Cardiac fibroblast (primary cell): ENCODE results near the gene ASPSCR1.

ENCODE experiments used
- DNase-seq, 2 donors: peaks; one replicate each; pipeline versions ENCODE4 v3.0.0 to v3.0.0-alpha.2; 2010; ENCODE audit warnings: low read depth in 2 of 2
- H3K4me3 ChIP-seq, 2 donors: replicated peaks in 1 of 2; 1 replicate in 1 of 2; 2 replicates in 1 of 2; pipeline ENCODE4 v1.5.1; 2011; ENCODE audit warnings: low read depth in 2 of 2, low read length in 2 of 2, mild to moderate bottlenecking in 2 of 2, moderate library complexity in 1 of 2
- TF ChIP-seq, protein P1 (sequence below): IDR thresholded peaks from one replicate; pipeline ENCODE4 v1.5.1; 2011; ENCODE audit warnings: low read depth, mild to moderate bottlenecking, low read length, inconsistent platforms

ASPSCR1 gene

DNA sequence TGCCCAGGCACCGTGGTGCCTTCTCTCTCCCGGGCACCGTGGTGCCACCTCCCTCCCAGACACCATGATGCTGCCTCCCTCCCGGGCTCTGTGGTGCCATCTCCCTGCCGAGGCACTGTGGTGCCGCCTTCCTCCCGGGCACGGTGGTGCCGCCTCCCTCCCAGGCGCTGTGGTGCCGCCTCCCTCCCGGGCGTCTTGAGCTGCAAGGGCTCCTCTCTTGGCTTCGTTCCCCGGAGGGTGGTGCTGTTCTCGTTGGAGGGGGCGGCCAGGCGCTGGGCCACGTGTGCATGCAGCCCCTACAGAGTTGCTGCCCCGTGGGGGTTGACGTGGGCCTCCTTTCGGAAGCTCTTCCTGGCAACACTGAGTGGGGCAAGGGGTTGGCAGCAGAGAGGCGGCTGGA lies 37.0 kb downstream of the ASPSCR1 start:
- TF ChIP-seq, protein P1, sequence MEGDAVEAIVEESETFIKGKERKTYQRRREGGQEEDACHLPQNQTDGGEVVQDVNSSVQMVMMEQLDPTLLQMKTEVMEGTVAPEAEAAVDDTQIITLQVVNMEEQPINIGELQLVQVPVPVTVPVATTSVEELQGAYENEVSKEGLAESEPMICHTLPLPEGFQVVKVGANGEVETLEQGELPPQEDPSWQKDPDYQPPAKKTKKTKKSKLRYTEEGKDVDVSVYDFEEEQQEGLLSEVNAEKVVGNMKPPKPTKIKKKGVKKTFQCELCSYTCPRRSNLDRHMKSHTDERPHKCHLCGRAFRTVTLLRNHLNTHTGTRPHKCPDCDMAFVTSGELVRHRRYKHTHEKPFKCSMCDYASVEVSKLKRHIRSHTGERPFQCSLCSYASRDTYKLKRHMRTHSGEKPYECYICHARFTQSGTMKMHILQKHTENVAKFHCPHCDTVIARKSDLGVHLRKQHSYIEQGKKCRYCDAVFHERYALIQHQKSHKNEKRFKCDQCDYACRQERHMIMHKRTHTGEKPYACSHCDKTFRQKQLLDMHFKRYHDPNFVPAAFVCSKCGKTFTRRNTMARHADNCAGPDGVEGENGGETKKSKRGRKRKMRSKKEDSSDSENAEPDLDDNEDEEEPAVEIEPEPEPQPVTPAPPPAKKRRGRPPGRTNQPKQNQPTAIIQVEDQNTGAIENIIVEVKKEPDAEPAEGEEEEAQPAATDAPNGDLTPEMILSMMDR: no peak
- no peak overlapping the region for H3K4me3 ChIP-seq
- no peak for DNase-seq

DNA sequence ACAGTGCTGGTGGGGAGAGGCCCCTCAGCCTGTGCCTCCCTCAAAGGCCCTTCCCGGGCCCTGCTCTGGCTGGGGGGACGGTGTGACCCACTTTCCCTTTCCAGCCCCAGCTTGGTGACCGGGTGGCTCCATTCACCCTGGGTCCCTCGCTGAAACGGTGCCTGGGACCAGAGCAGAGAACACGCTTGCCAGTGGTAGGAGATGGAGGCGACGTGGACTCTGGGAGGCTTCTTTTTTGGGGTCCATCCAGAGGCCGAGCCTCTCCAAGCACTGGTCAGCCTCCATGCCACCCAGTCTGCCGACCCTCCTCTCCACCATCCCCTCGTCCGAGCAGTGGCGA lies 37.5 kb downstream of the ASPSCR1 start:
- DNase-seq: no peak
- TF ChIP-seq, protein P1: no peak
- no peak overlapping the region for H3K4me3 ChIP-seq

DNA sequence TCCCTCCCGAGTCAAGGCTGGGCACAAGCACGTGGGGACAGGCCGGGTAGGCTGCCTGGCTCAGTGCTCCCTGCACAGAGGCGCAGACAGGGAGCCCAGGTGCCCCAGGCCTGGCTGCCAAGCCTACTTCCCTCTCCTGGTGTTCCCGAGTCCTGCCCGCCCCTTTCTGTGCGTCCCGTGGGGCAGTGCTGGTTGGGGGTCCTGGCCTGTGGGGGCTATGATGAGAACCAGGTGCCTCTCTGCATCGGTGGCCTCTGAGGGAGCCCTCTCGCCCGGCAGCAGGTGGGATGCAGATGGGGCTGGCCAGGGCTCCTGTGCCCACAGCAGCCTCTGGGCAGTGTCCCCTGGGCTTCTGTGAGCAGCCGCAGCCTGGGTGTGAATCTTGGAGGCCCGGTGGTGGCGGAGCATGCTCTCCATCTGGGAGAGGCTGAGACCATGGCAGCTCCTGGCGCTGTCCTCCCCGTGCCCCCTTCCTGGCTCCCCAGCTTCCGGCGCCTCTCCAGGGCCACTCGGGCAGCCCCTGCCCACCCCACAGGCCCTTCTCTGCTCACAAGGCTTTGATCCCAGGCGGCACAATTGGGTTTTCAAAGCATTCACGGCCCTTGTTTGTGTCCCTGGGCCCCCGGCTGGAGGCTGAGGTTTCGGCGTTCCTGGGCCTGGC lies 38.0 kb downstream of the ASPSCR1 start:
- DNase-seq: no peak
- no peak overlapping the region for H3K4me3 ChIP-seq
- TF ChIP-seq, protein P1: no peak

DNA sequence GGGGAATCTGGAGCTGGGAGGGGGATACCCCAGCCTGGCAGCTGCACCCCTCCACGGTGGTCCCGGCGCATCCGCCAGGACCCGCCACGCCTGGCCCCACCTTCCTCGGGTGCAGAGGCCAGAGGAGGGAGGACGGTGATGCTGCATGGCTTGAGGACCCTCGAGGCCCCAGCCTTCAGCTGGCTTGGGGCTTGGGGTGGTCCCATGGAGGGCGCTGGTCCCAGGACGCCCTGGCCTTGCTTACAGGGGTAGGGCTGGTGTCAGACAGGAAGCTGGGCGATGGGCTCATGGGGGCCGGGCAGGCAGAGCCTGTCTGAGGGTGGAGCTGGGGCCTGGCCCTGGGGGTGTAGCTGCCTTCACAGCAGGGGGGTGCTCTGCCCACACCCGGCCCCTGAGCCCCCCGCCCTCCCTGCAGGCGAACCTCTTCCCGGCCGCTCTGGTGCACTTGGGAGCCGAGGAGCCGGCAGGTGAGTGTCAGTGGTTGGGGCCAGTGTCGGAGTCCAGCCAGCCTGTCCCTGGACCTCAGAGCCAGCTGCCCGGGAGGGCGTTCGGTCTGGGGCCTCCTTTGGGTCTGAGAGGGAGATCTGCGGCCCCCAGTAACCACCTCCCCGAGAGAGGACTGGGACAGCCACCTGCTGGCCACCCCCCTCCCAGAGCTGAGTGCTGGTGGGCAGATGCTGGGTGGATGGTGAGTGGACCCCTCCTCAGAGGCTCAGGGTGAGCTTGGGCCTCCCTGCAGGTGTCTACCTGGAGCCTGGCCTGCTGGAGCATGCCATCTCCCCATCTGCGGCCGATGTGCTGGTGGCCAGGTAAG lies 38.8 kb downstream of the ASPSCR1 start:
- no peak overlapping the region for H3K4me3 ChIP-seq

DNA sequence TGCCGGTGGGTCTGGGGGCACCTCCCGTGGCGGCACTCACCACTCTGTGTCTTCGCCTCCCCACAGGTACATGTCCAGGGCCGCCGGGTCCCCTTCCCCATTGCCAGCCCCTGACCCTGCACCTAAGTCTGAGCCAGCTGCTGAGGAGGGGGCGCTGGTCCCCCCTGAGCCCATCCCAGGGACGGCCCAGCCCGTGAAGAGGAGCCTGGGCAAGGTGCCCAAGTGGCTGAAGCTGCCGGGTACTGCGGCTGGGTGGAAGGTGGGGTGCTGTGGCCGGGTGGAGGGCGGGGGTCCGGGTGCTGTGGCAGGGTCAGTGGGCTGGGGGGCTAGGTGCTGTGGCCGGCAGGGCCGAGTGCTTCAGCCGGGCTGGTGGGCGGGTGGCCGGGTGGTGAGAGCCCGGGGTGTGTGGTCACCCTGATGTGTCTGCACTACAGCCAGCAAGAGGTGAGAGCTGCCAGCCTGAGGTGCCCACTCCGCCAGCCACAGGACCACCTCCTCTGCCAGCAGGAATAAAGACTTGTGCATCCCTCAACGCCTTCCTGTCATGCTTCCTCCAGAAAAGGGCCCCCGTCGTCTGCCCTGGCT lies 39.5 kb downstream of the ASPSCR1 start:
- TF ChIP-seq, protein P1: no peak
- no peak overlapping the region for H3K4me3 ChIP-seq
- no peak for DNase-seq

More for the DNA sequence above, 38.8 kb downstream of the ASPSCR1 start:
- TF ChIP-seq, protein P1: no peak
- DNase-seq: no peak

DNA sequence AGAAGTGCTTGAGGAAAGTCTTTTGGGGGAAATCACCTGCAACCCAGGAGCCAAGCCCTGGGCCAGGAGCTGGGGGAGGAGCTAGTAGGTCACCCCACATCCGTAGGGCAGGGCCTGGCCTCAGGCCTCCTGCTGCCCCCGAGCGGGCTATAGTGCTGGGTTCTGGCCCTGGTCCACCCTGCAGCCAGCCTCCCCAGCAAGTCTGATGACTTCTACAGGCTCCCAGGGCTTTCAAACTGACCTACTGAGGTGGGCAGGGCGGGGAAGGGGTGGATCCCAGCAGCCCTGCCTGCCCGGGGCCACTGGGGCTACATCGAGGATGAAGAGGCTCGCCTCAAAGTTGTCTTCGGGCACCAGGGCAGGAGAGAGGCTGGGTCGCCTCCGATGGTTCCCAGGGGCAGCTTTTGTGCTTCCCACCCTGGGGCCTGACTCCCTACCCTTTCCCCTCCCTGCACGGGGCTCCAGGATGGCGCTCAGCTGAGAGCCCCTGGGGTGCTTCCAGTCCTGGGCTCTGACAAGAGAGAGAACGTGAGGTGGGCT lies 40.3 kb downstream of the ASPSCR1 start:
- TF ChIP-seq, protein P1: no peak
- H3K4me3 ChIP-seq: no peak overlapping the region
- DNase-seq: no peak
